ENCODE data around the gene AFG1L.

The AFG1L gene

GRCh38 chr6:108355890-108356289 lies 61.0 kb downstream of the AFG1L start:
- Histone ChIP-seq H3K27me3 (ENCODE audit: insufficient read depth, poor library complexity, severe bottlenecking) (no peaks in the 10 kb centered on the region), H3K27ac (replicated peaks) (no peak overlapping the region), H3K4me3 (replicated peaks; ENCODE audit: insufficient read depth, low read length) (no peak overlapping the region)
- TF ChIP-seq SPI1 (IDR thresholded peaks at IDR 0.05; ENCODE audit: borderline replicate concordance, low read depth): no peak
- TF ChIP-seq CTCF (IDR thresholded peaks at IDR 0.05; ENCODE audit: insufficient read depth, low read length): no peak
- TF ChIP-seq REST (IDR thresholded peaks at IDR 0.05; ENCODE audit: insufficient replicate concordance, low read depth): no peak
- no peak for TF ChIP-seq GABPA (IDR thresholded peaks at IDR 0.05; ENCODE audit: low read depth)
- no peak for TF ChIP-seq POLR2AphosphoS5 (IDR thresholded peaks at IDR 0.05; ENCODE audit: low read depth)
- DNase-seq (ENCODE audit: low read depth in 1 of 2, low spot score in 1 of 2): no peak

- peak in 1 of 2 experiments; percentile 37 for DNase-seq (ENCODE audit: low read depth in 1 of 2, low spot score in 1 of 2)
- Histone ChIP-seq H3K27me3 (ENCODE audit: insufficient read depth, poor library complexity, severe bottlenecking) (no peaks in the 10 kb centered on the region), H3K27ac (replicated peaks) (peak overlapping the region; percentile 90), H3K4me3 (replicated peaks; ENCODE audit: insufficient read depth, low read length) (no peak overlapping the region)
- TF ChIP-seq SPI1 (IDR thresholded peaks at IDR 0.05; ENCODE audit: borderline replicate concordance, low read depth) (no peak), REST (IDR thresholded peaks at IDR 0.05; ENCODE audit: insufficient replicate concordance, low read depth) (no peak), GABPA (IDR thresholded peaks at IDR 0.05; ENCODE audit: low read depth) (no peak), CTCF (IDR thresholded peaks at IDR 0.05; ENCODE audit: insufficient read depth, low read length) (no peak), POLR2AphosphoS5 (IDR thresholded peaks at IDR 0.05; ENCODE audit: low read depth) (no peak)
Observed at GRCh38 chr6:108359901-108360882, 65.3 kb downstream of the AFG1L start.

- no peak for DNase-seq (ENCODE audit: low read depth in 1 of 2, low spot score in 1 of 2)
- Histone ChIP-seq H3K27ac (replicated peaks) (peak overlapping the region; percentile 90), H3K27me3 (ENCODE audit: insufficient read depth, poor library complexity, severe bottlenecking) (no peaks in the 10 kb centered on the region), H3K4me3 (replicated peaks; ENCODE audit: insufficient read depth, low read length) (no peak overlapping the region)
- TF ChIP-seq CTCF (IDR thresholded peaks at IDR 0.05; ENCODE audit: insufficient read depth, low read length) (no peak), POLR2AphosphoS5 (IDR thresholded peaks at IDR 0.05; ENCODE audit: low read depth) (no peak), GABPA (IDR thresholded peaks at IDR 0.05; ENCODE audit: low read depth) (no peak), REST (IDR thresholded peaks at IDR 0.05; ENCODE audit: insufficient replicate concordance, low read depth) (no peak), SPI1 (IDR thresholded peaks at IDR 0.05; ENCODE audit: borderline replicate concordance, low read depth) (no peak)
Observed at GRCh38 chr6:108360919-108361311, 66.1 kb downstream of the AFG1L start.

Measured in HL-60 (cell line).